PFSK-1 (cell line): ENCODE measurements around the gene ZDHHC24.
A peak's percentile ranks its signal among the peaks of the same experiment; 100 is the strongest.

ENCODE experiments used
- FOXP2 ChIP-seq: optimal IDR thresholded peaks from 2 replicates; pipeline ENCODE3; 2011; ENCODE audit warnings: borderline replicate concordance, control low read depth, inconsistent platforms; ENCODE audit not compliant: insufficient read depth; ENCODE audit errors: extremely low read length, extremely low read depth
- POLR2AphosphoS5 ChIP-seq: IDR thresholded peaks from 2 replicates; pipeline ENCODE4 v1.6.1; 2012; ENCODE audit warnings: low read depth, mild to moderate bottlenecking, control low read depth, low read length, moderate library complexity
- SIN3A ChIP-seq: IDR thresholded peaks from 2 replicates; pipeline ENCODE4 v1.6.1; 2012; ENCODE audit warnings: mild to moderate bottlenecking, low read length, moderate library complexity, borderline replicate concordance; ENCODE audit not compliant: insufficient read depth
- TAF1 ChIP-seq: IDR thresholded peaks from 2 replicates; pipeline ENCODE4 v1.6.1; 2012; ENCODE audit warnings: low read length, control low read depth, borderline replicate concordance; ENCODE audit not compliant: insufficient read depth
- TF ChIP-seq, protein P1 (sequence below), 2 experiments: IDR thresholded peaks; 2 replicates each; pipeline versions ENCODE4 v1.6.1 to v1.8.0; 2011 to 2012; ENCODE audit warnings: low read depth in 2 of 2, low read length in 2 of 2, control low read depth in 1 of 2, inconsistent platforms in 1 of 2, mild to moderate bottlenecking in 1 of 2, moderate library complexity in 1 of 2; ENCODE audit not compliant: insufficient read depth in 1 of 2

ZDHHC24 gene

DNA sequence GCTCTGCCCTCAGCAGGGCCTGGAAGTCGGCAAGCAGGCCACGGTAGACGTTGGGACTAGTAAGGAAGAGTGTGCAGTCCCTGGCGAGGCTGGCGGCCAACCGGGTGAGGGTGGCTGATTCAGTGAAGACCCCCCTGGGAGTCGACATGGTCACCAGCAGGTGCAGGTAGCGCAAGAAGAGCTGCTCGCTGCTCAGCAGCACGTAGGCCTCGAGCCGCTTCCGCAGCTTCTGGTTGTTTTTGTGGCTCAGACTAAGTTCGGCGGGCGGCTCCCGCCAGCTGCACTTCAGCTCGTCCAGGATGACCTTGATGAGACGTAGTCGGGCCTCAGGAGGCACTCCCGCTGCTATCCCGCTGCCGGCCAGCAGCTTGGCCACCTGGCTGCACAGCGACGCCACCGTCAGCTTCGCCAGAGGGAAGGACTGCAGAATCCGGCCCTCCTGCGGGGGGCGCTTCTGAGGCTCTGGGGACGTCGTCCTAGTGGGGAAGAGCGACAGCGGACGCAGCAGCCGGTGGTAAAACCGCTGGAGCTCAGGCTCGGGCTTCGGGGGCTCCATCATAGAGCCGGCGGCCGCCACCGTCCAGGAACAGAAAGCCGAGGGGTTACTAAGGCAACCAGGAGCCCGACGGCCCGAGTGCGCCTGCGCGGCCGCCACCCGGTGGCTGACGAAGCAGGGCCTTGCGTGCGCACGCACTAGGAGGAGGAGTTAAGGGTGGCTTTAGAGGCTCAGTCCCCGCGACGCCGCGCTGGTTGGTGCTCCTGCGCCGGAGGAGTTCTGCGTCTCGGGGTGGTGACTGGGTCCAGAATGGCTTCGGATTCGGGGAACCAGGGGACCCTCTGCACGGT, 46.8 kb upstream of the ZDHHC24 start, which contains the start of the genes CCDC87 and CCS:
CCDC87 (minus strand) TSS at position 607 of the 846 bp plus-strand sequence; CDS start at position 559, 48 bp downstream.
CCS (plus strand) TSS at position 729 of the 846 bp plus-strand sequence; CDS start at position 806, 77 bp downstream.
- TF ChIP-seq, protein P1, sequence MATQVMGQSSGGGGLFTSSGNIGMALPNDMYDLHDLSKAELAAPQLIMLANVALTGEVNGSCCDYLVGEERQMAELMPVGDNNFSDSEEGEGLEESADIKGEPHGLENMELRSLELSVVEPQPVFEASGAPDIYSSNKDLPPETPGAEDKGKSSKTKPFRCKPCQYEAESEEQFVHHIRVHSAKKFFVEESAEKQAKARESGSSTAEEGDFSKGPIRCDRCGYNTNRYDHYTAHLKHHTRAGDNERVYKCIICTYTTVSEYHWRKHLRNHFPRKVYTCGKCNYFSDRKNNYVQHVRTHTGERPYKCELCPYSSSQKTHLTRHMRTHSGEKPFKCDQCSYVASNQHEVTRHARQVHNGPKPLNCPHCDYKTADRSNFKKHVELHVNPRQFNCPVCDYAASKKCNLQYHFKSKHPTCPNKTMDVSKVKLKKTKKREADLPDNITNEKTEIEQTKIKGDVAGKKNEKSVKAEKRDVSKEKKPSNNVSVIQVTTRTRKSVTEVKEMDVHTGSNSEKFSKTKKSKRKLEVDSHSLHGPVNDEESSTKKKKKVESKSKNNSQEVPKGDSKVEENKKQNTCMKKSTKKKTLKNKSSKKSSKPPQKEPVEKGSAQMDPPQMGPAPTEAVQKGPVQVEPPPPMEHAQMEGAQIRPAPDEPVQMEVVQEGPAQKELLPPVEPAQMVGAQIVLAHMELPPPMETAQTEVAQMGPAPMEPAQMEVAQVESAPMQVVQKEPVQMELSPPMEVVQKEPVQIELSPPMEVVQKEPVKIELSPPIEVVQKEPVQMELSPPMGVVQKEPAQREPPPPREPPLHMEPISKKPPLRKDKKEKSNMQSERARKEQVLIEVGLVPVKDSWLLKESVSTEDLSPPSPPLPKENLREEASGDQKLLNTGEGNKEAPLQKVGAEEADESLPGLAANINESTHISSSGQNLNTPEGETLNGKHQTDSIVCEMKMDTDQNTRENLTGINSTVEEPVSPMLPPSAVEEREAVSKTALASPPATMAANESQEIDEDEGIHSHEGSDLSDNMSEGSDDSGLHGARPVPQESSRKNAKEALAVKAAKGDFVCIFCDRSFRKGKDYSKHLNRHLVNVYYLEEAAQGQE (IDR thresholded peaks at IDR 0.05; ENCODE audit: insufficient read depth in 1 of 2, low read depth in 2 of 2, low read length in 2 of 2), result 0 out of 4 replicates have a peak, but pooled peaks of 1 of the 2 experiments have one; percentile 9
- peak; percentile 99 for TF ChIP-seq POLR2AphosphoS5
- peak; percentile 92; the same call in 1 of the 2 replicates for TF ChIP-seq TAF1
- TF ChIP-seq SIN3A, result peak; percentile 64; the same call in 1 of the 2 replicates
- peak; percentile 36 for TF ChIP-seq FOXP2

DNA sequence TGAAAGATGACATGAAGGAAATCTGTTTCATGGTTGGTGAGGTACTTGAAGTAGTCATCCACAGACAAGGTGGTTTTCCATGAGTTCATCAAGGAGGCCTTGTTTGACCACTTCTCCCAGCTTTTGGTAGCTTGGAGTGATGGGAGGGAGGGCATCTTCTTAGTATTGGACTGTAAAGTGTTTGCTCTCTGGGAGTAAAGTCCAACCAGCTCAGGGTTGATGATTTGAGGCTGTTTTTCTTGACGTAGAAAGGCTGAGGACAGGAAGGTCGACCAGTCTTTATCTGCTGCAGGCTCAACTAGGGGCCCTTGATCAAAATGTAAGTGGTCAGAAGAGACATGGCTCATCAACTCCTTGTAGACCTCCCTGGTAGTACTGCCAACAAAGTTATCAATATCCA, 45.3 kb upstream of the ZDHHC24 start:
- TF ChIP-seq TAF1 (no peak), POLR2AphosphoS5 (no peak), FOXP2 (no peak), SIN3A (no peak)
- TF ChIP-seq, protein P1 (IDR thresholded peaks at IDR 0.05; ENCODE audit: insufficient read depth in 1 of 2, low read depth in 2 of 2, low read length in 2 of 2), result no peak

DNA sequence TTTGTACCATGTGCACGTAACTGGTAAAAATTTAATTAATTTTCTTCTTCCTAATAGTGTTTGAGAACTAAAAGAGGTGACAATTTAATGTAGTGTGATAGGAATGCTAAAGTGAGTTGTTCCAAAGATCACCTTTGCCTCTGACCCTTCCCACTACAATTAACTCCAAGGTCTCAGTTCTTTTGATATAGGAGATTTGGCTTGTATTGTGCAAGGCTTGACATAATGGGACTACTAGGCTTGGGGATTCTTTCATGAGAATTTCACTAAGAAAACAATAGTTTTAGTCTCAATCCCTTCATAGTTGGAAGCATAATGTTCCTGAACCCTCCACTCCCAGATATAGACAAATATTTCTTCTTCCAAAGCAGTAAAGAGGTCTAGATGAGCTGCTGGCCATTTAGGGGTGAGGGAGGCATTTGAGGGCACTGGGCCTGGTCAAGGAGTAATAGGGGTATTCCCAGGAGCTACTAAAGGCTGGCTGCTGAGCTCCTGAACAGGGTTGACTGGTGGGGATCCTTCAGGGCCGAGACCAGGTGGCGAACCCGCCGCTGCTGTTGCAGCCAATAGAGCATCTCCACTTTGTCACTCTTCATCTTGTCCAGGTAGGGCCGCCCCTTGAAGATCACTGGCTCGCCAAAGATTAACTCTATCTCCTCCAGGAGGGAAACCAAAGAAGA, 44.3 kb upstream of the ZDHHC24 start:
- TF ChIP-seq SIN3A (no peak), FOXP2 (no peak), POLR2AphosphoS5 (no peak), TAF1 (no peak)
- TF ChIP-seq, protein P1 (IDR thresholded peaks at IDR 0.05; ENCODE audit: insufficient read depth in 1 of 2, low read depth in 2 of 2, low read length in 2 of 2), result no peak

DNA sequence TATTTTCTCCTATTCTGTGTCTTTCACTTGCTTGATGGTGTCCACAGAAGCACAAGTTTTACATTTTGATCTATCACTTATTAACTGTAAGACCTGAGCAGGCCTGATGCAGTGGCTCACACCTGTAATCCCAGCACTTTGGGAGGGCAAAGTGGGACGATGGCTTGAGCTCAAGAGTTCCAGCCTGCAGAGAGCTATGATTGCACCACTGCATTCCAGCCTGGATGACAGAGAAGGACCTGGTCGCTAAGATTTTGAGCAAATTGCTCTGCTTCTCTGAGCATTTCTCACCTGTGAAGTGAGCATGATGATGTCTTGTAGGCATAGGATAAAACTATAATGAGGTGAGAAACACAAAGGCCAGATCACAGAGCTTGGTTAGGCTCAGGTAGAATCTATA, 40.3 kb upstream of the ZDHHC24 start:
- TF ChIP-seq SIN3A (no peak), TAF1 (no peak), POLR2AphosphoS5 (no peak), FOXP2 (no peak)
- TF ChIP-seq, protein P1 (IDR thresholded peaks at IDR 0.05; ENCODE audit: insufficient read depth in 1 of 2, low read depth in 2 of 2, low read length in 2 of 2), result no peak
